Peyer's patch (tissue), 4 donors: ENCODE results near the gene AGAP1. TPM values are rescaled to one million over a fixed set of nuclear protein-coding genes. Genes with fewer than 3 reads are reported as not detected.

ENCODE experiments used
- DNase-seq, 3 donors: peaks; one replicate each; pipeline ENCODE4 v3.0.0-alpha.2; 2017 to 2019
- H3K27ac ChIP-seq, 4 donors: fragments of 200-600 bp; sonication (generic); one replicate each; pipeline ENCODE4 v1.5.1; 2016 to 2019
- H3K27me3 ChIP-seq, 2 donors: fragments of 200-600 bp; sonication (generic); one replicate each; pipeline ENCODE4 v1.5.1; 2019
- H3K36me3 ChIP-seq, 3 donors: fragments of 200-600 bp; sonication (generic); one replicate each; pipeline ENCODE4 v1.5.1; 2016 to 2019
- H3K4me1 ChIP-seq, 4 donors: fragments of 200-600 bp; sonication (generic); one replicate each; pipeline ENCODE4 v1.5.1; 2016 to 2019
- H3K4me3 ChIP-seq, 4 donors: fragments of 200-600 bp; sonication (generic); 1 replicate in 3 of 4; 2 replicates in 1 of 4; pipeline ENCODE4 v1.5.1; 2016 to 2019; ENCODE audit warnings: mild to moderate bottlenecking in 1 of 4
- H3K9me3 ChIP-seq, 4 donors: fragments of 200-600 bp; sonication (generic); one replicate each; pipeline ENCODE4 v1.5.1; 2016 to 2019; ENCODE audit warnings: mild to moderate bottlenecking in 1 of 4
- CTCF ChIP-seq, 6 experiments: fragments of 450-650 bp in 4 of 6; fragments of 200-600 bp in 2 of 6; sonication (generic) in 1 of 6; IDR thresholded peaks; one replicate each; pipeline ENCODE4 v1.5.1; 2017 to 2019; ENCODE audit warnings: antibody characterized with exemption in 6 of 6, mild to moderate bottlenecking in 3 of 6, moderate library complexity in 1 of 6
- POLR2A ChIP-seq, 2 donors: fragments of 450-650 bp; IDR thresholded peaks; one replicate each; pipeline ENCODE4 v1.5.1; 2017; ENCODE audit warnings: antibody characterized with exemption in 2 of 2, mild to moderate bottlenecking in 2 of 2, moderate library complexity in 2 of 2
- total RNA-seq, 4 donors: library from RNA; depleted of rRNA; stranded (reverse); fragments of >200 nt; gene quantifications; one replicate each; pipeline ENCODE4 v1.1.0, GENCODE V29; 2016

Gene AGAP1
- total RNA-seq, 4 donors from 2014 or later = 55.7 to 79.1 (median 66.9) TPM

- no peak for TF ChIP-seq CTCF (IDR thresholded peaks at IDR 0.05)
- TF ChIP-seq POLR2A (IDR thresholded peaks at IDR 0.05) = no peak
- no peak overlapping the region for H3K27ac ChIP-seq
- no peaks in the 10 kb centered on the region for H3K4me1 ChIP-seq
- H3K27me3 ChIP-seq = no peaks in the 10 kb centered on the region
- no peaks in the 10 kb centered on the region for H3K36me3 ChIP-seq
- no peak for DNase-seq
- H3K9me3 ChIP-seq = no peaks in the 10 kb centered on the region
- H3K4me3 ChIP-seq = no peak overlapping the region
Observed at GRCh38 chr2:235462415-235462790, 31.4 kb upstream of the AGAP1 start.

GRCh38 chr2:235463893-235464292, 29.9 kb upstream of the AGAP1 start:
- TF ChIP-seq CTCF (IDR thresholded peaks at IDR 0.05) = no peak
- TF ChIP-seq POLR2A (IDR thresholded peaks at IDR 0.05) = no peak
- H3K36me3 ChIP-seq = no peaks in the 10 kb centered on the region
- no peaks in the 10 kb centered on the region for H3K9me3 ChIP-seq
- H3K27me3 ChIP-seq = no peaks in the 10 kb centered on the region
- peaks cover 0 to 2% (median 0%) of the 10 kb centered on the region in 4 donors for H3K4me1 ChIP-seq
- H3K27ac ChIP-seq = no peak overlapping the region
- no peak for DNase-seq
- no peak overlapping the region for H3K4me3 ChIP-seq

GRCh38 chr2:235467588-235467987, 26.3 kb upstream of the AGAP1 start:
- Histone ChIP-seq H3K4me1 (peaks cover 0 to 9% (median 0%) of the 10 kb centered on the region in 4 donors), H3K9me3 (no peaks in the 10 kb centered on the region), H3K36me3 (no peaks in the 10 kb centered on the region), H3K27me3 (no peaks in the 10 kb centered on the region), H3K27ac (no peak overlapping the region), H3K4me3 (no peak overlapping the region)
- no peak for TF ChIP-seq CTCF (IDR thresholded peaks at IDR 0.05)
- no peak for TF ChIP-seq POLR2A (IDR thresholded peaks at IDR 0.05)
- no peak for DNase-seq

GRCh38 chr2:235468978-235469655, 24.7 kb upstream of the AGAP1 start:
- H3K27me3 ChIP-seq = no peaks in the 10 kb centered on the region
- no peak for TF ChIP-seq POLR2A (IDR thresholded peaks at IDR 0.05)
- no peak for TF ChIP-seq CTCF (IDR thresholded peaks at IDR 0.05)
- H3K36me3 ChIP-seq = no peaks in the 10 kb centered on the region
- no peak for DNase-seq
- no peak overlapping the region for H3K4me3 ChIP-seq
- no peaks in the 10 kb centered on the region for H3K9me3 ChIP-seq
- H3K4me1 ChIP-seq = peaks cover 0 to 9% (median 0%) of the 10 kb centered on the region in 4 donors
- H3K27ac ChIP-seq = peak overlapping the region in 1 of 4 donors; percentile 46

GRCh38 chr2:235471186-235471747, 22.6 kb upstream of the AGAP1 start:
- Histone ChIP-seq H3K4me3 (no peak overlapping the region), H3K27me3 (no peaks in the 10 kb centered on the region), H3K4me1 (peaks cover 0 to 9% (median 0%) of the 10 kb centered on the region in 4 donors), H3K9me3 (no peaks in the 10 kb centered on the region), H3K36me3 (no peaks in the 10 kb centered on the region), H3K27ac (no peak overlapping the region)
- no peak for DNase-seq
- TF ChIP-seq POLR2A (IDR thresholded peaks at IDR 0.05) = no peak
- no peak for TF ChIP-seq CTCF (IDR thresholded peaks at IDR 0.05)
